ENCODE measurements around the gene CYB561. TPM values are rescaled to one million over a fixed set of nuclear protein-coding genes. Genes with fewer than 3 reads are reported as not detected.

CYB561 gene
- total and polyA plus RNA-seq, 4 donors, result 7.1 to 31.6 (median 15.4) TPM

Other genes with a start within 250 kb of the CYB561 start
- 10 to 100 TPM in 1 of 2 donors, 1 to 10 TPM in 1; 6.6 to 30.5 TPM for gene ACE, start 30.8 kb upstream of the CYB561 start, total RNA-seq
- 10 to 100 TPM in 1 of 2 donors, under 1 TPM in 1; 0.72 to 15.9 TPM for gene ACE, start 30.8 kb upstream of the CYB561 start, polyA plus RNA-seq
- gene KCNH6, start 77.1 kb upstream of the CYB561 start, total RNA-seq, result not detected
- not detected for gene KCNH6, start 77.1 kb upstream of the CYB561 start, polyA plus RNA-seq
- gene DCAF7, start 104.2 kb upstream of the CYB561 start, total RNA-seq, result 10 to 100 TPM; 39.3 to 52.7 TPM
- gene DCAF7, start 104.2 kb upstream of the CYB561 start, polyA plus RNA-seq, result 10 to 100 TPM; 11.0 to 14.7 TPM
- 10 to 100 TPM; 10.8 to 11.0 TPM for gene TACO1, start 154.6 kb upstream of the CYB561 start, total RNA-seq
- gene TACO1, start 154.6 kb upstream of the CYB561 start, polyA plus RNA-seq, result 10 to 100 TPM; 13.1 to 17.5 TPM
- gene MAP3K3, start 176.1 kb upstream of the CYB561 start, total RNA-seq, result 10 to 100 TPM; 54.5 to 83.2 TPM
- gene MAP3K3, start 176.1 kb upstream of the CYB561 start, polyA plus RNA-seq, result 10 to 100 TPM; 16.2 to 40.4 TPM

Measured in aorta (tissue), 4 donors.